Immature natural killer cell (primary cell): ENCODE measurements around the gene MUC2. TPM values are rescaled to one million over a fixed set of nuclear protein-coding genes. Genes with fewer than 3 reads are reported as not detected.

Experiments
- DNase-seq, 3 donors: peaks; one replicate each; pipeline ENCODE4 v3.0.0; 2022; ENCODE audit warnings: mixed read lengths in 1 of 3
- H3K27ac Mint-ChIP-seq, 6 donors: one replicate each; pipeline ENCODE4 v1.8.0; 2020; ENCODE audit warnings: mixed read lengths in 6 of 6, mild to moderate bottlenecking in 5 of 6, inconsistent platforms in 4 of 6, moderate library complexity in 3 of 6
- H3K27me3 Mint-ChIP-seq, 3 donors: one replicate each; pipeline ENCODE4 v1.8.0; 2020 to 2021; ENCODE audit warnings: low read depth in 3 of 3, mild to moderate bottlenecking in 3 of 3, mixed read lengths in 3 of 3, moderate library complexity in 3 of 3, inconsistent platforms in 1 of 3
- H3K36me3 Mint-ChIP-seq, 3 donors: one replicate each; pipeline ENCODE4 v1.8.0; 2020; ENCODE audit warnings: mixed read lengths in 3 of 3, inconsistent platforms in 2 of 3, mild to moderate bottlenecking in 2 of 3
- H3K4me1 Mint-ChIP-seq, 2 donors: one replicate each; pipeline ENCODE4 v1.8.0; 2020; ENCODE audit warnings: inconsistent platforms in 2 of 2, mild to moderate bottlenecking in 2 of 2, mixed read lengths in 2 of 2, moderate library complexity in 1 of 2
- H3K4me3 Mint-ChIP-seq, 5 donors: one replicate each; pipeline ENCODE4 v1.8.0; 2020; ENCODE audit warnings: mild to moderate bottlenecking in 5 of 5, mixed read lengths in 5 of 5, inconsistent platforms in 3 of 5, moderate library complexity in 3 of 5
- H3K9me3 Mint-ChIP-seq, 6 donors: one replicate each; pipeline ENCODE4 v1.8.0; 2020; ENCODE audit warnings: mild to moderate bottlenecking in 6 of 6, mixed read lengths in 6 of 6, inconsistent platforms in 4 of 6, moderate library complexity in 3 of 6
- polyA plus RNA-seq, 3 donors: library from polyadenylated mRNA; unstranded; fragments of 300-500 nt; fragmentation: Illumina TruSeq; gene quantifications; one replicate each; pipeline ENCODE4 v1.2.3, GENCODE V29; 2021

The MUC2 gene
- polyA plus RNA-seq, 3 donors from 2014 or later, result not detected

DNA sequence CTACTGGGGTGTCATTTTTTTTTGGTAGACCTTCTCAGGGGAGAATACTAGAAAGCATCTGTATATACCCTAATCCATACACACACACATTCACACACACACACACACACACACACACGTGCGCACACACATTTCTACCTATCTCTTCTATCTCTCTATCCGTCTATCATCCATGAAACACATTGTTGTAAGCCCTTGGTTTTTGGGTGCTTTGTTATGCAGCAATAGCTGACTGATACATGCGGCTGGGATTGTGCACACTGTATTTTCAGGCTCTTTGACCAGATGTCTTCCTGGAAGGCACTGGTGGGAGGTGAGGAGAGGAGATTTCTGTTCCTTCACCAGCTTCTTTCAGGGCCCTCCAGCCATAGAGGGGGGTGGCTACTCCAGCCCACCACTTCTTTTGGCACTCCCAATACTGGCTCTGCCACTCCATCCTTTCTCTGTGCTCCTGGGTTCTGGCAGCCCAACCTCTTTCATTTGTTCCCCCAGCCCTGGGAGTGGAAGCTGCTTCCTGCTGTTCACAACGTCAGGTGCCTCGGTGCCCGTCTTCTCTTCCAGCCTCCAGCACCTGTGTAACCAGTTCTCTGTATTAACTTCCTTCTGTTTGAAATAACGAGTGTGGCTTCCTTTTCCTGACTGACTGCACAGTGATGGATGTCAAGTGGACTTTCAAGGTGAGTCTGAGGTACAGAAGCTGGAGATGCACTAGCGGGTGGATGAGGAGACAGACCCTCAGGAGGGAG lies 12.4 kb upstream of the MUC2 start:
- Mint-ChIP-seq H3K9me3 (no peaks in the 10 kb centered on the region), H3K27ac (no peak overlapping the region), H3K27me3 (peaks cover 2 to 21% (median 12%) of the 10 kb centered on the region in 3 donors), H3K4me3 (no peak overlapping the region), H3K36me3 (no peaks in the 10 kb centered on the region), H3K4me1 (no peaks in the 10 kb centered on the region)
- no peak for DNase-seq

DNA sequence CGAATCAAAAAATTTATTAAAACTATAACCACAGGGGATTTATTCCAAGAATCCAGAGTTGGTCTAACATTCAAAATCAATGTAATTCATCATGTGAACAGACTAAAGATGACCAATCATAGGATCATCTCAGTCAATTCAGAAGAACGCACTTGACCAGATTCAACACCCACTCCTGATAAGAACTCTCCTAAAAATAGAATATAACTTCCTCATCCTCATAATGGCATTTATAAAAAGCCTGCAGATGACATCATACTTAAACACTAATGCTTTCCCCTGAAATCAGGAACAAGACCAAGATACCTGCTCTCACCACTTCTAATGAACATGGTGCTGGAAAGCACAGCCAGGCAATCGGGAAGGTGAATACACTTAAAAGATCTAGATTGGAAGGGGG lies 10.5 kb upstream of the MUC2 start:
- DNase-seq, result no peak
- H3K4me3 Mint-ChIP-seq, result no peak overlapping the region
- no peak overlapping the region for H3K27ac Mint-ChIP-seq
- H3K27me3 Mint-ChIP-seq, result peaks cover 2 to 21% (median 11%) of the 10 kb centered on the region in 3 donors
- no peaks in the 10 kb centered on the region for H3K9me3 Mint-ChIP-seq
- H3K36me3 Mint-ChIP-seq, result no peaks in the 10 kb centered on the region
- no peaks in the 10 kb centered on the region for H3K4me1 Mint-ChIP-seq

GRCh38 chr11:1067812-1068496 lies 6.7 kb upstream of the MUC2 start:
- no peaks in the 10 kb centered on the region for H3K4me1 Mint-ChIP-seq
- H3K27me3 Mint-ChIP-seq, result peaks cover 3 to 16% (median 8%) of the 10 kb centered on the region in 3 donors
- no peaks in the 10 kb centered on the region for H3K9me3 Mint-ChIP-seq
- DNase-seq, result no peak
- no peak overlapping the region for H3K27ac Mint-ChIP-seq
- H3K36me3 Mint-ChIP-seq, result no peaks in the 10 kb centered on the region
- H3K4me3 Mint-ChIP-seq, result no peak overlapping the region

GRCh38 chr11:1069740-1070139 lies 4.9 kb upstream of the MUC2 start:
- no peak for DNase-seq
- Mint-ChIP-seq H3K36me3 (no peaks in the 10 kb centered on the region), H3K27me3 (peaks cover 3 to 12% (median 8%) of the 10 kb centered on the region in 3 donors), H3K27ac (no peak overlapping the region), H3K4me1 (no peaks in the 10 kb centered on the region), H3K9me3 (no peaks in the 10 kb centered on the region), H3K4me3 (no peak overlapping the region)

DNA sequence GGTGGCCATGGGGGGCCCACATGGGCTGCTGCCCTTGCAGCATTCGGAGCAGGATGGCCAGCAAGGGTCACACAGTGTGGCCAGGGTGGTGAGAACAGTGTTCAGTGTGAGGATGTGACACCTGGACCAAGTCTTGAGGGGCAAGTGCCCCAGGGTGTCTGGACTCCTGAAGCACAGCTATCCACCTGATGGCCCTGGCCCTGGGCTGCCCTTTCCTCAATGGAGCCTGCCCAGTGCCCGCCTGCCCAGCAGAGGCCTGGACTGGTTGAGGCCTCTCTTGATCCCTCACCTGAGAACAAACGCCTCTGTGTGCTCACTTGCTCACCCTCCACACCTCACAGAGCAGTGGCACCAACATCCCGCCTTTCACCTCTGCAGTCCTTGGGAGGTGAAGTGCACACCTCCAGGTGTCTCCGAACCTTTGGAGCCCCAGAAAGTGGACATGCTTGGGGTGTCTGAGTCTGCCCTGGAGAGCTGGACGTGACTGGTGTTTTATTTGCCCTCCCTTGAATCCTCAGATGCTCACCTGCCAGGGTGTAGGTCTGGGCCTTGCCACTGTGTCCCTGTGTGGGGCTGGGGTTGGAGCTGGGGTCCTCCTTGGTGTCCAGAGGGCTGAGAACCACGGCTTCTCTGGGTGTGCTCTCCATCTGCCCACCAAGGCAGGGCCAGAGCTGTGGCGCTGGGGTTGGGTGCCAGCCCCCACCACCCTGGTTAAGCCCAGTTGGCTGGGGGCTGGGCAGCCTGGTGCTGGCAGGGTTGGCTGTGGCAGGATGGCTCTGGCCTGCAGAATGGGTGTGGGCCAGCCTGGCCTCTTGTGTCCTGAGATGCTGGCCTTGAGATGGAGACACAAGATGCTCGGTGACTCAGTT lies 3.8 kb upstream of the MUC2 start:
- no peak for DNase-seq
- Mint-ChIP-seq H3K36me3 (no peaks in the 10 kb centered on the region), H3K4me3 (no peak overlapping the region), H3K4me1 (no peaks in the 10 kb centered on the region), H3K9me3 (no peaks in the 10 kb centered on the region), H3K27ac (no peak overlapping the region), H3K27me3 (peaks cover 5 to 8% (median 7%) of the 10 kb centered on the region in 3 donors)

DNA sequence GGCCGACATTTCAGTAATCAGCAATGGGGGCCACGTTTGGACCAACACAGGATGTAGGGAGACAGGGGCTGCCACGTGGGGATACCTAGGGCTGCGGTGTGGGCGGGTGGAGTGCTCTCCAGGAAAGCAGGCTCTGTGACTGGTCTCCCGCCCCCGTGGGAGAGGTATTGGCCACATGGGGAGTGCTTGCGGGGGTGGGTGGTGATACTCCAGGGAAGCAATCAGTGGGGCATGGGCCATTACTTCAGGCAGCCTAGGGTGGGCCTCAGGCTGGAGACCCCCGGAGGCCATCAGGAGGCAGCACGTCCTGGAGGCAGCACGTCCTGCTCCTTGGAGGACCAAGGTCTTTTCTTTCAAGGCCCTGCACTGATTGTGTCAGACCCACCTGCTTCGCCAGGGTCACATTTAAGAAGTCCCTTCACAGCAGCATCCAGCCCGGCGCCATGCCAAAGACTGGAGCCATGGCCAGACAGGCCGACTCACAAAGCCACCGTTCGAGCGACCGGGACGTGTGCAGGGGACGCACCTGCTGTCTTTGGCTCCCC lies 3.0 kb upstream of the MUC2 start:
- no peaks in the 10 kb centered on the region for H3K9me3 Mint-ChIP-seq
- no peaks in the 10 kb centered on the region for H3K4me1 Mint-ChIP-seq
- H3K36me3 Mint-ChIP-seq, result no peaks in the 10 kb centered on the region
- no peak overlapping the region for H3K27ac Mint-ChIP-seq
- H3K27me3 Mint-ChIP-seq, result peaks cover 3 to 4% (median 3%) of the 10 kb centered on the region in 3 donors
- H3K4me3 Mint-ChIP-seq, result no peak overlapping the region
- DNase-seq, result no peak

GRCh38 chr11:1072116-1072820 lies 2.4 kb upstream of the MUC2 start:
- Mint-ChIP-seq H3K27ac (no peak overlapping the region), H3K27me3 (peaks cover 0 to 3% (median 3%) of the 10 kb centered on the region in 3 donors), H3K9me3 (no peaks in the 10 kb centered on the region), H3K36me3 (no peaks in the 10 kb centered on the region), H3K4me3 (no peak overlapping the region), H3K4me1 (no peaks in the 10 kb centered on the region)
- DNase-seq, result no peak

DNA sequence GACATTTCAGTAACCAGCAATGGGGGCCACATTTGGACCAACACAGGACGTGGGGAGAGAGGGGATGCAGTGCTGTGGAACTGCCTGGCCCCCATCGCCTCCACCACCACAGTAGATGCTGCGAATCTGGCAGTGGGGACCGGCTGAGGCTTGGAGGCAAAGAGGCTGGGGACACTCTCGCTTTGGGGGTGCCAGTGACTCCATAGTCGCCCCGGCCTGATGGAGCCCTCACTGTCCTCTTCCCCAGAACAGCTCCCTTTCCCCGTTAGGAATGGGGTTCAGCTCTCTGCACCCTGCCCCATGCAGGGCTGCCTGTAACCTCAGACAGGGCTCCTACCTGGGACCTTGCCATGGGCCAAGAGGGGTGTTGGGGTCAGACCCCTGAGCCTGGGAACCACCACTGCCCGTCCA lies 1.8 kb upstream of the MUC2 start:
- no peak for DNase-seq
- H3K27me3 Mint-ChIP-seq, result peaks cover 0 to 3% (median 3%) of the 10 kb centered on the region in 3 donors

DNA sequence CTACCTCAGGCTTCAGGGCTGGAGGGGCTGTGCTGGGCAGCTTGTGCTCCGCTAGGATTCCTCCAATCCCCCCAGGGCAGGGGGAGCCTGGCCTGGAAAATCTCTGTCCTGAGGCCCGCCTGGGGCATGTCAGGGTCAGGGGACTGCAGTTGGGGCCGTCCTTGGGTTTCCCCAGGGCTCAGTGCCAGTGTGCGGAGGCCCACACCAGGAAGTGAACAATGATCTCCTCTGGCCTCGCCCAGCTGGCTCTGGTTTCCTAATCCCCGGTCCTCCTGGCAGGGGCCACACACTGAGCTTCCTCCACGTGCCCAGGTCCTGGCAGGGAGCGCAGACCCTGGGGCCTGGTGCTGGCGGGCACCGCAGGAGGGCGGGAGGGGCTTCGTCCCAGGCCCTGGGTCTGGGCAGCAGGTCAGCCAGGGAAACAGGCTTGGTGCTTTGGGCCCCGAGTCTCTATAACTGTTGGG lies 1.4 kb upstream of the MUC2 start:
- H3K27ac Mint-ChIP-seq, result no peak overlapping the region
- no peaks in the 10 kb centered on the region for H3K9me3 Mint-ChIP-seq
- H3K36me3 Mint-ChIP-seq, result no peaks in the 10 kb centered on the region
- no peaks in the 10 kb centered on the region for H3K4me1 Mint-ChIP-seq
- H3K4me3 Mint-ChIP-seq, result no peak overlapping the region
- peaks cover 0 to 3% (median 3%) of the 10 kb centered on the region in 3 donors for H3K27me3 Mint-ChIP-seq
- no peak for DNase-seq

More for the DNA sequence above, 1.8 kb upstream of the MUC2 start:
- Mint-ChIP-seq H3K27ac (no peak overlapping the region), H3K4me3 (no peak overlapping the region), H3K9me3 (no peaks in the 10 kb centered on the region), H3K36me3 (no peaks in the 10 kb centered on the region), H3K4me1 (no peaks in the 10 kb centered on the region)

- no peaks in the 10 kb centered on the region for H3K36me3 Mint-ChIP-seq
- peaks cover 0 to 3% (median 3%) of the 10 kb centered on the region in 3 donors for H3K27me3 Mint-ChIP-seq
- no peaks in the 10 kb centered on the region for H3K9me3 Mint-ChIP-seq
- H3K27ac Mint-ChIP-seq, result no peak overlapping the region
- no peak overlapping the region for H3K4me3 Mint-ChIP-seq
- DNase-seq, result no peak
- H3K4me1 Mint-ChIP-seq, result no peaks in the 10 kb centered on the region
Measured at GRCh38 chr11:1073851-1074243, 827 bp upstream of the MUC2 start.

- H3K36me3 Mint-ChIP-seq, result no peaks in the 10 kb centered on the region
- H3K4me3 Mint-ChIP-seq, result no peak overlapping the region
- H3K27me3 Mint-ChIP-seq, result peaks cover 0 to 3% (median 3%) of the 10 kb centered on the region in 3 donors
- H3K27ac Mint-ChIP-seq, result no peak overlapping the region
- no peaks in the 10 kb centered on the region for H3K9me3 Mint-ChIP-seq
- no peak for DNase-seq
- no peaks in the 10 kb centered on the region for H3K4me1 Mint-ChIP-seq
Measured at GRCh38 chr11:1075341-1075911, 752 bp downstream of the MUC2 start.

- Mint-ChIP-seq H3K9me3 (no peaks in the 10 kb centered on the region), H3K36me3 (no peaks in the 10 kb centered on the region), H3K4me1 (no peaks in the 10 kb centered on the region), H3K27me3 (peaks cover 0 to 3% (median 2%) of the 10 kb centered on the region in 3 donors), H3K27ac (no peak overlapping the region), H3K4me3 (no peak overlapping the region)
- DNase-seq, result no peak
Measured at GRCh38 chr11:1076061-1076665, 1.5 kb downstream of the MUC2 start.

DNA sequence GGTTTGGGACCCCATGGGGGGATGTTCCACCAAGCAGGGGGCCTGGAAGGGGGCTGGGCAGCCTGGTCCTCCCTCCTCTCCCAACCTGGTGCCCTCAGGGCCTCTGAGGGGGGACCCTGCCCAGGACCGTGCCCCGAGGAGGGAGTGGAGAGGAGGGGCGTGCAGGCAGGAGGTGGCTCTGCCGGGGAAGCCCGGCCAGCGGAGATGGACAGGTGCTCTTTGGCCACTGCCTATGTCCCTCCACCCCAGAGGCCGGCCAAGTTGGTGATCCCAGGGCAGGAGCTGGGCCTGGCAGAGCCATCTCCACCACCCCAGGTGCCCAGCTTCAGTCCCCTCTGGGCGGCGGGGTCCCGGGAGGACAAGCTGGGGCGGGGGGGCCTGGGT lies 2.4 kb downstream of the MUC2 start:
- Mint-ChIP-seq H3K36me3 (no peaks in the 10 kb centered on the region), H3K27ac (no peak overlapping the region), H3K9me3 (no peaks in the 10 kb centered on the region), H3K4me1 (no peaks in the 10 kb centered on the region), H3K27me3 (peaks cover 0 to 2% (median 2%) of the 10 kb centered on the region in 3 donors), H3K4me3 (no peak overlapping the region)
- no peak for DNase-seq
